Muscle layer of duodenum (tissue), 2 donors: ENCODE measurements around the gene RCBTB2.

Experiments
- H3K27ac ChIP-seq: one replicate; pipeline ENCODE4 v1.7.0; 2013; ENCODE audit warnings: mild to moderate bottlenecking, low read length
- H3K27me3 ChIP-seq: one replicate; pipeline ENCODE4 v1.7.0; 2013; ENCODE audit warnings: low read depth, mild to moderate bottlenecking, control low read depth, low read length
- H3K36me3 ChIP-seq, 2 donors: one replicate each; pipeline ENCODE4 v1.7.0; 2013; ENCODE audit warnings: low read length in 2 of 2, control low read depth in 1 of 2, mild to moderate bottlenecking in 1 of 2; ENCODE audit not compliant: insufficient read depth in 2 of 2, control insufficient read depth in 1 of 2
- H3K4me1 ChIP-seq, 2 donors: one replicate each; pipeline ENCODE4 v1.7.0; 2013; ENCODE audit warnings: low read length in 2 of 2, mild to moderate bottlenecking in 2 of 2, control low read depth in 1 of 2, moderate library complexity in 1 of 2; ENCODE audit not compliant: insufficient read depth in 2 of 2, control insufficient read depth in 1 of 2
- H3K4me3 ChIP-seq, 2 donors: one replicate each; pipeline ENCODE4 v1.7.0; 2013; ENCODE audit warnings: low read length in 2 of 2, low read depth in 1 of 2, mild to moderate bottlenecking in 1 of 2
- H3K9me3 ChIP-seq, 2 donors: one replicate each; pipeline ENCODE4 v1.7.0; 2013; ENCODE audit warnings: low read length in 2 of 2, control low read depth in 1 of 2, mild to moderate bottlenecking in 1 of 2; ENCODE audit not compliant: control insufficient read depth in 1 of 2
- donor health status: healthy.

RCBTB2 gene

DNA sequence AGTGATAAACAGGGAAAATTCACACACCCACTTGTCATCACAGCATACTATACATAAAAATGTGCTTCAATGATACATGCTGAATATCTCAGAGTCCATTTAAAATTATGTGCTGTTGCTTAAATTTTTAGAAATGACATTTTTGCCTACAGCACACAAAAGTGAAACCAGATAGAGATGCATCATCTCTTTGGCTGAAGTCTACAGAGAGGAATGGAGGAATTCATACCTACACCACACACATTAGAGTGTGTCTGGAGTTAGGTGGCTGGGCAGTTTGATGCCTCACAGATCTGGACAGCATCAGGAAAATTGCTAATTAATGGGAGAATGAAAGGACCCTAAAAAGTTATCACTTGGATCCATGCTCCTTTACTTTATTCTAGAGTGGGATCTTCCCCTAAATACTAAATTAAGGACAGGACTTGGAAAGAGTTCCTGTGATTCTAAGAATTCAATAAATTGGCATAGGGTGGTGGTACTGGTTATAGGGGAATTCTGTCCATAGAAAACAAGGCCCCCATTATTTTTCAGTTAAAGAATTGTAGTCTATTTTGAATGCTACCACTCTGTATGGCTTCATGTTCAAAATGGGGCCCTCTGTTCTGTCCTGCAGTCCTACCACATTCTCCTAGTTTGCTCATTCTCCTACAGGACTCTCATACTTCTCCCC lies 41.3 kb downstream of the RCBTB2 start:
- Histone ChIP-seq H3K36me3 (peaks cover 0 to 21% of the 10 kb centered on the region in 2 donors), H3K27ac (peak overlapping the region; percentile 68), H3K4me1 (peaks cover 0 to 3% of the 10 kb centered on the region in 2 donors), H3K27me3 (no peaks in the 10 kb centered on the region), H3K4me3 (peak overlapping the region; percentile 44 to 45), H3K9me3 (no peaks in the 10 kb centered on the region)

DNA sequence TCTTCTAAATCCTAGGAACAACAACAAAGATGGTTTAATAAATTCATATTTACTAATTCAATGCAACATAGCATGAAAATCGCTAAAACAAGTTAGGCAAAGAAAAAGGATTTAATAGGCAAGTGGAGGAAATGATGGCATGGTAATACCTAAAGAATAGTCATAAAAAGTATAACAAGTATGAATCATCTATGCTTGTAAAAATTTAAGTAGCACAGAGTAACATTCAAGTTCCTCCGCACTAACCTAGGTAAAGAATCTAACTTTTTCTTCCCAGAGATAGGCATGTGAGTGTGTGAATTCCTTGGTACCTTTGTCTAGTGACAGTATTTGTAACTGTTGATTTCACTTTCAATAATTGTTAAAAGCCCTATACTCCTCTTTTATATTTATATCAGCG lies 42.6 kb downstream of the RCBTB2 start:
- no peaks in the 10 kb centered on the region for H3K27me3 ChIP-seq
- peaks cover 0 to 3% of the 10 kb centered on the region in 2 donors for H3K4me1 ChIP-seq
- H3K36me3 ChIP-seq, result peaks cover 0 to 21% of the 10 kb centered on the region in 2 donors
- H3K9me3 ChIP-seq, result no peaks in the 10 kb centered on the region
- H3K27ac ChIP-seq, result peak overlapping the region; percentile 68
- H3K4me3 ChIP-seq, result no peak overlapping the region

DNA sequence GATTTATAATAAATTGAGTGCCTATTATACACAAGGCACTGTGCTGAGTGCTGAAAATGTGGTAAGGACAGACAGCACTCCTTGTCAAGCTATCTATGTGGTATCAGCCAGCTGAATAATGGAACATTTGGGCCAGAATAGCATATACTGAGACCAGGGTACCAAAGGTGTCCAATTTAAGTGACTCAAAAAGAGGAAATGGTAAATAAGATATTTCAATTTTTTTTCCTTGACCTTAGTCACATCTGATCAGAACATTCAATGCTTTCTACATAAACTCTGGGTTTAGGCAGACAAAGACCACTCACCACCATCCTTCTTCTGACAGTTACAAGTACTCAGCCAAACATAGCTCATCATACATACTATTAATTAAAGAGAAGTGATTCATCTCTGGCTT lies 43.2 kb downstream of the RCBTB2 start:
- H3K27me3 ChIP-seq, result no peaks in the 10 kb centered on the region
- H3K9me3 ChIP-seq, result no peaks in the 10 kb centered on the region
- H3K4me3 ChIP-seq, result no peak overlapping the region
- peaks cover 0 to 3% of the 10 kb centered on the region in 2 donors for H3K4me1 ChIP-seq
- H3K27ac ChIP-seq, result peak overlapping the region; percentile 9
- peaks cover 0 to 21% of the 10 kb centered on the region in 2 donors for H3K36me3 ChIP-seq

DNA sequence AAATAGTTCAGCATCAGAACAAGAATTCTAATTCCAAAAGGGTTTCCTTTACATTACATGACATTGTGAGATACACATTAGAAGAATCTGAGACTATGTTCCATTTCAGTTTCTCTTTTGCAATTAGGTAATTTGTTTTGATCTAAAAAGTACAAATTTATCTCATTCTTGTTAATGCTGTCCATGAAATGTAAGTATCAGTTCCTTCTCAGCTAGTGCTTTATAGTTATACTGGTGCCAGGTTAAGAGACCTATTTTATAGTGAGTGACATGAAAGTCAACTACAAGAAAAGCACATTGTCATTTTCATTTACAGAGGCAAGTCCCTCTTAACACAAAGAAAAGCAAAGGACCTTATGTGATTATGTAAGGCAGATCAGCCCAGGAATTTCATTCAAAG lies 43.9 kb downstream of the RCBTB2 start:
- Histone ChIP-seq H3K27ac (no peak overlapping the region), H3K36me3 (peaks cover 0 to 21% of the 10 kb centered on the region in 2 donors), H3K4me1 (peaks cover 0 to 3% of the 10 kb centered on the region in 2 donors)

DNA sequence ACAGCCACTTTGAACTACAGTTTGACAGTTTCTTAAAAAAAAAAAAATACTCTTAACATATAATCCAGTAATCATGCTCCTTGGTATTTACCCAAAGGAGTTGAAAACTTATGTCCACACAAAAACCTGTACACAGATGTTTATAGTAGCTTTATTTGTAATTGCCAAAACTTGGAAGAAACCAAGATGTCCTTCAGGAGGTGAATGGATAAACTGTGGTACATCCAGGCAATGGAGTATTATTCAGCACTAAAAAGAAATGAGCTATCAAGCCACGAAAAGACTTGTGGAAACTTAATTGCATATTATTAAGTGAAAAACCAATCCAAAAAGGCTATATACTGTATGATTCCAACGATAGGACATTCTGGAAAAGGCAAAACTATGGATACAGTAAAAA lies 44.9 kb downstream of the RCBTB2 start:
- Histone ChIP-seq H3K27ac (no peak overlapping the region), H3K4me3 (no peak overlapping the region), H3K36me3 (peaks cover 0 to 21% of the 10 kb centered on the region in 2 donors), H3K4me1 (peaks cover 0 to 3% of the 10 kb centered on the region in 2 donors), H3K27me3 (no peaks in the 10 kb centered on the region), H3K9me3 (no peaks in the 10 kb centered on the region)

More for the DNA sequence above, 43.9 kb downstream of the RCBTB2 start:
- H3K27me3 ChIP-seq, result no peaks in the 10 kb centered on the region
- no peak overlapping the region for H3K4me3 ChIP-seq
- H3K9me3 ChIP-seq, result no peaks in the 10 kb centered on the region

DNA sequence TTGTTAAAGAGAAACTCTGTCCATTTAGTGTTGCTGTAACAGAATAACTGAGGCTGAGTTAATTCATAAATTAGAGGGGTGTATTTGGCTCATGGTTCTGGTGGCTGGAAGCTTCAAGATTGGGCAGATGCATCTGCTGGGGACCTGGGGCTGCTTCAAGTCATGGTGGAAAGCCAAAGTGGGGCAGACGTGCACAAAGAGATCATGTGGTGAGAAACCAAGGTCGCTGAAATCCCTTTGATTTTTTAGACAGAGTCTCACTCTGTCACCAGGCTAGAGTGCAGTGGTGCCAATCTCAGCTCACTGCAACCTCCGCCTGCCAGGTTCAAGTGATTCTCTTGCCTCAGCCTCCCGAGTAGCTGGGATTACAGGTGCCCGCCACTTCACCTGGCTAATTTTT lies 46.0 kb downstream of the RCBTB2 start:
- H3K27me3 ChIP-seq, result no peaks in the 10 kb centered on the region
- H3K4me1 ChIP-seq, result peaks cover 0 to 3% of the 10 kb centered on the region in 2 donors
- no peaks in the 10 kb centered on the region for H3K9me3 ChIP-seq
- H3K36me3 ChIP-seq, result peaks cover 0 to 21% of the 10 kb centered on the region in 2 donors
- H3K27ac ChIP-seq, result no peak overlapping the region
- no peak overlapping the region for H3K4me3 ChIP-seq

DNA sequence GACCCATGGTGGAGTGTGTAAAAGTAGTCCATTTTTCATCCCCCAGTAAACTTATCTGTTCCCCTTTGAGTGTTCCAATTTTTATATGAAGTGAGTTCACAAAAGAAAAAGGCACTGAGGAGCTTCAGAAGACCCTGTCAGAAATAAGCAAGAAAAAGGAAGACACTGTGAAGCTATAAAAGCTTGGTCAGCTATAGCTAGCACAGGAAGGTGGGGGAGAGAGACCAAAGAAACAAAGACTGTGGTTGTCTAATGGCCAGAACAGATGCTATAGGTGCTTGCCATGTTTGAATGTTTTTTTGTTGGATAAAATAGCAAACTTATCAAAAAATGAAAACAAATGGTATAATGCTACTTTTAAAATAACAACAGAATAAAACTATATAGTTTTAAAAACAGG lies 46.5 kb downstream of the RCBTB2 start:
- Histone ChIP-seq H3K9me3 (no peaks in the 10 kb centered on the region), H3K36me3 (peaks cover 0 to 21% of the 10 kb centered on the region in 2 donors), H3K4me3 (no peak overlapping the region), H3K27me3 (no peaks in the 10 kb centered on the region), H3K4me1 (peaks cover 0 to 3% of the 10 kb centered on the region in 2 donors), H3K27ac (no peak overlapping the region)

DNA sequence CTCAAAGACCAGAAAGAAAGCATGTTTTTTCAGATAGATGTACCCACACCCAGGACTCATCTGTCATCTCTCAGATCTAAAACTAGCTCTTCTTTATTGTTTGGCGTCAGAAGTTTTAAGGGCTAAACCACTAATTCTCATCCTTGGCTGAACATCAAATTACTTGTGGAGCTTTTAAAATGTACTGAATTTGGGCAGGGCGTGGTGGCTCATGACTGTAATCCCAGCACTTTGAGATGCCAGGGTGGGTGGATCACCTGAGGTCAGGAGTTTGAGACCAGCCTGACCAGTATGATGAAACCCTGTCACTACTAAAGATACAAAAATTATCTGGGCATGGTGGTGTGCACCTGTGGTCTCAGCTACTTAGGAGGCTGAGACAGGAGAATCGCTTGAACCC lies 47.4 kb downstream of the RCBTB2 start:
- no peak overlapping the region for H3K4me3 ChIP-seq
- no peaks in the 10 kb centered on the region for H3K4me1 ChIP-seq
- H3K9me3 ChIP-seq, result no peaks in the 10 kb centered on the region
- H3K27ac ChIP-seq, result no peak overlapping the region
- peaks cover 0 to 21% of the 10 kb centered on the region in 2 donors for H3K36me3 ChIP-seq
- H3K27me3 ChIP-seq, result no peaks in the 10 kb centered on the region

DNA sequence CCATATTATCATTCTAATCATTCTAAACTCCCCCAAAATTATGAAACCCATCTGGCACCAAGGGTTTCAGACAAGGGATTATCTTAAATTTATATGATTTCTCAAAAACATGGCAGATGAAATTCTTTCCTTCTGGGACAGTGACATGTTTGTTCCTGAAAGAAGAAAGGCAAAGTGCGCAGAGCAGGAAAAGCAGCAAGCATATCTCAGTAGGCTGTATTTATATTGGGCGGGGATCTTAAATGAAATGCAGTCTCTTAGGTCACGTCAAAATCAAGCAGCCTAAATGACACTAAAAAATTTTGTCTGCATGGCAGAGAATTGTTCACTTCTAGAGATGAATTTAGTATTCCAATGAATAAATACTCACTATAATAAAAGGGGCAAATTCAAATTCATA lies 49.3 kb downstream of the RCBTB2 start:
- Histone ChIP-seq H3K4me1 (no peaks in the 10 kb centered on the region), H3K36me3 (peaks cover 0 to 23% of the 10 kb centered on the region in 2 donors), H3K4me3 (no peak overlapping the region), H3K27me3 (no peaks in the 10 kb centered on the region), H3K9me3 (no peaks in the 10 kb centered on the region), H3K27ac (no peak overlapping the region)

DNA sequence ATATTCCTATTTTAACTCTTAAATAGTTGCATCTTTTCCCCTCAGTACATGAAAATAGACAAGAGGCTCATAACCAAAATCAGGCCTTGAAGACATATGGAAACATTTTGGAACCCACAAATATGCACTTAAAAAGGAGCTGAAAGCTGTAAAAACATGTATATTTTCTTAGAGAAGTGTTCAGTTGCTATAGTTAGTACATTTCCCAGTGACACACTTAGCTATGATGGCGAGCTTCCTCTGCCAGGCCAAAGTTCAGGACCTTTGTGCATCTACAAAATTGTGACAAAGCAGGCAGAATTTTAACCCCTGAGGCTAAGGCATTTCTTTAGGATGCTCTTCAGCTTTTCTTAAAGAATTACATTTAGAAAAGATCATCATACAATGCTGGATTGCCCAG lies 54.5 kb downstream of the RCBTB2 start:
- H3K4me3 ChIP-seq, result no peak overlapping the region
- H3K9me3 ChIP-seq, result no peaks in the 10 kb centered on the region
- H3K27me3 ChIP-seq, result no peaks in the 10 kb centered on the region
- H3K4me1 ChIP-seq, result no peaks in the 10 kb centered on the region
- peaks cover 0 to 31% of the 10 kb centered on the region in 2 donors for H3K36me3 ChIP-seq
- H3K27ac ChIP-seq, result no peak overlapping the region

DNA sequence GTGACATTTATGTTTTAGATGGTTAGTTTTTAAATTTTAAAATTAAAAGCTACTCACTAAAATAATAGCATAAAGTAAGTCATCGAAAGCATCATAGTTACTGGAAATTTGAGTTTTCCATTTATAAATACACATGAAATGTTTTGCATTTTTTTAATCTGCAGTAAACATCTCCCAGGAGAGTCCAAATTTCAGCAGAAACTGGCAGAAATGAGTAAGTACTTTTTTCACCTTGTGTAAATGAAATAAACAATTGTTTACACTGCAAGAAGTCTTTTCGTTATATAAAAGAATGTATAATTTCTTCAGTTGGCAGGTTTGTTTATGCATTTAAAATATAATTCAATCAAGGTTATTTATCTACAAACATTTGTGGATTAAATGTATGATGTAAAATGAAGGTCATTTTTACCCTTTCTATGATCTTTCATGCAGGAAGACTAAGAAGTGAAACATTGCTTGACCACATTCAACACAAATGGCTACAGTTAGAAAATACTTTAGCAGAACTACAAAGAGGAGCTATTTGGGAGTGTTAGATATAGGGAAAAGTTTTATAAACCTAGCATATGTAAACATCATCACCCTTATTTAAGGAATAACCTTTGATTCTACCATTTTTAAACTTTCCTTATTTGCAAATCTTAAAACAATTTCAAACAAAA lies 55.6 kb downstream of the RCBTB2 start:
- no peaks in the 10 kb centered on the region for H3K27me3 ChIP-seq
- H3K9me3 ChIP-seq, result no peaks in the 10 kb centered on the region
- peaks cover 0 to 31% of the 10 kb centered on the region in 2 donors for H3K36me3 ChIP-seq
- H3K4me1 ChIP-seq, result no peaks in the 10 kb centered on the region
- no peak overlapping the region for H3K4me3 ChIP-seq
- H3K27ac ChIP-seq, result peak overlapping the region; percentile 22
